ENCODE data around the gene SEC62.
"Not testable (repeated sequence)": the region's sequence is repeated elsewhere in the genome, so short reads cannot be mapped to it uniquely, and the experiment has no call there.

SEC62 gene

DNA sequence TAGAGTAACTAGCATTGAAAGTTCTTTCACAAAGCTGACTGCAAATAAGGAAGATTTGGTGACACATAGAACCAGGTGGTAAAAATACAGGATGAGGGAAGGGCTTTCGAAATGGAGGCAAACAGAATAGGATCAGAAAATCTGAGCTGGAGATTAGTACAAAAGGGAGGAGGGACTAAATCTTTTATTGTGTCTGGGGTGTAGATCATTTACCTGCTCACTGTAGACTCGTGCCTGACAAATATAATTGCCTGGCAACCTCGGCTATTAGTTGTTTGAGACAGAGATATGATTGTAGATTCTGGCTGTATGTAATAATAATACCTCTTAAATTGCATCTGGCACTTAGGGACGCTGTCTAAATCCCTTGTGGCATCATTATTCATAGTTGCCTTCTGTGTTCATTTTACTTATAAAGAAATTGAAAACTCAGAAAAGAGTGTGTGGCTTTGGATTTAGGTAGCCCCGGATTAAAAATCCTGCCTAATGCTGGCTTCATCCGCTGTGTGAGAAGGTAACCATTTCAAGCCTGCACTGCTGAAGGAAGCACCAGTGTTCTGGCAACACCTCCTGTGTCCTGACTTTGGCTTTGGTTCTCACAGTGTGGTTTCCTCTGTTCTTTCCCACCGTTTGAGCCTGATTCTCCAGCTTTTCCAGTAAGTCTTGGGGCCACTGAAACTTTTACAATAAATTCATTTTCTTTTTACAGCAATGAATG, 46.2 kb downstream of the SEC62 start:
- Mint-ChIP-seq H3K27ac (peak overlapping the region in 1 of 3 experiments; percentile 15), H3K4me3 (no peak overlapping the region), H3K36me3 (ENCODE audit: low read depth) (no peaks in the 10 kb centered on the region)

DNA sequence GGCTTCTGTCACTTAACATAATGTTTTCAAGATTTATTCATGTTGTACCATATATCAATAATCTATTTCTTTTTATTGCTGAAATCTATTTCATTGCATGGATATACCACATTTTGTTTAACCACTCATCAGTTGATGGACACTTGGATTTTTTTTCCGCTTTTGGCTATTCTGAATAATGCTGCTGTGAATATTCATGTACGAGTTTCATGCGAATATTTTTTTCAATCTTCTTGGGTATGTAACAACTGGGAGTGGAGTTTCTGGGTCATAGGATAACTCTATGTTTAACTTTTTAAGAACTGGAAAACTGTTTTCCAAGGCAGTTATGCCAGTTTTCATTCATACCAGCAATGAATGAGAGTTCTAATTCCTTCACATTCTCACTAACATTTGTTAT, 49.5 kb downstream of the SEC62 start:
- Mint-ChIP-seq H3K4me1 (no peaks in the 10 kb centered on the region), H3K4me3 (no peak overlapping the region), H3K27me3 (ENCODE audit: low read depth) (peaks cover 1% of the 10 kb centered on the region), H3K36me3 (ENCODE audit: low read depth) (no peaks in the 10 kb centered on the region), H3K27ac (no peak overlapping the region), H3K9me3 (no peaks in the 10 kb centered on the region)
- TF ChIP-seq CTCF (IDR thresholded peaks at IDR 0.05; ENCODE audit: unreplicated experiment in 3 of 3) = no peak

More for the DNA sequence above, 46.2 kb downstream of the SEC62 start:
- H3K9me3 Mint-ChIP-seq = no peaks in the 10 kb centered on the region
- TF ChIP-seq CTCF (IDR thresholded peaks at IDR 0.05; ENCODE audit: unreplicated experiment in 3 of 3) = no peak
- no peaks in the 10 kb centered on the region for H3K4me1 Mint-ChIP-seq
- no peaks in the 10 kb centered on the region for H3K27me3 Mint-ChIP-seq (ENCODE audit: low read depth)

DNA sequence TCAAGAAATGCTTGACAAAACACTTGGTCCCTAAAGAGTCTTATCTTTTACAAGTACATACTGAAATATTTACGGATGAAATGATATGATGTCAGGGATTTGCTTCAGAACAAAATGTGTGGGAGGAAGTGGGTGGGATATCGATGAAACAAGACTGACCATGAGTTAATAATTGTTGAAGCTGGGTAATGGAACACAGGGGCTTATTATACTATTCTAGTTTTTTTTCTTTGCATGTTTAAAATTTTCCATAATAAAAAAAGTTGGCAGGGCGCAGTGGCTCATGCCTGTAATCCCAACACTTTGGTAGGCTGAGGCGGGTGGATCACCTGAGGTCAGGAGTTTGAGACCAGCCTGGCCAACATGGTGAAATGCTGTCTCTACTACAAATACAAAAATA, 52.7 kb downstream of the SEC62 start:
- not testable (repeated sequence) for H3K27me3 Mint-ChIP-seq (ENCODE audit: low read depth)

DNA sequence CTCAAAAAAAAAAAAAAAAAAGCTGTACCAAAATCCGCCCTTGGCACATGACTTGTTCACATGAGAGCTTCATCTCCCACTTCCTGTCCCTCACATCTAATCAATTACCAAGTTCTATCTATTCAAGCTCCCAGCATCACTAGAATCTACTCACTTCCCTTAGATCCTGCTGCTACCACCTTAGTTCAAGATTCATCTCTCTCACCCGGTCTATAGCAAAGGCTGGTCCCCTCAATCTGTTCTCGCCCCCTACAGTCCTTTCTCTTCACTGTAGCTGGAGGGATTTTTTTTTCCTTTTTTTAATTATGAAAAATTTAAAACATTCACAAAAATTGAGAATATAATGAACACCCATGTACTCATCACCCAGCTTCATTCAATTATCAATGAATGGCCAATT, 54.5 kb downstream of the SEC62 start:
- H3K4me3 Mint-ChIP-seq = no peak overlapping the region
- H3K36me3 Mint-ChIP-seq (ENCODE audit: low read depth) = no peaks in the 10 kb centered on the region
- H3K9me3 Mint-ChIP-seq = no peaks in the 10 kb centered on the region
- no peaks in the 10 kb centered on the region for H3K4me1 Mint-ChIP-seq
- no peak for TF ChIP-seq CTCF (IDR thresholded peaks at IDR 0.05; ENCODE audit: unreplicated experiment in 3 of 3)
- peaks cover 3% of the 10 kb centered on the region for H3K27me3 Mint-ChIP-seq (ENCODE audit: low read depth)
- H3K27ac Mint-ChIP-seq = no peak overlapping the region

More for the DNA sequence above, 52.7 kb downstream of the SEC62 start:
- not testable (repeated sequence) for H3K9me3 Mint-ChIP-seq; H3K4me3 Mint-ChIP-seq; H3K4me1 Mint-ChIP-seq; H3K36me3 Mint-ChIP-seq (ENCODE audit: low read depth)
- peak overlapping the region in 1 of 3 experiments; percentile 61 for H3K27ac Mint-ChIP-seq

DNA sequence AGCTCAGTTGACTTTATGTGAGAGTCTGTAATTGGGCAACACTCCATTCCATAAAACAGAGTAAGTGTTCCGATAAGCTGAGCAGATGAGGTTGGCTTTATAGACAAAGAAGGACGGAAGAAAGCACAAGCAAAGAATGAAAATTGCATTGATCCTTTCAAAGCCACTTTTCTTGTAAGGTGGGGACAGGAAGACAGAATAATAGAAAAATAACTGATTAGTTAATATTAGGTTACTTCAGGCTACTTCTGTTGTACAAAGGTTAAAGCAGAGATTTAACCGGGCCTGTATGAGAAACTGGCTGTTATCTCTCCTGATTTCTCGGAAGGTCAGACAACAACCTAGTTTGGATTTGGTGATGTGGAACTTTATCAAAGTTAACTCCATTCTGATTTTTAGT, 55.7 kb downstream of the SEC62 start:
- no peak overlapping the region for H3K27ac Mint-ChIP-seq
- H3K27me3 Mint-ChIP-seq (ENCODE audit: low read depth) = peaks cover 3% of the 10 kb centered on the region
- H3K4me3 Mint-ChIP-seq = no peak overlapping the region
- H3K9me3 Mint-ChIP-seq = no peaks in the 10 kb centered on the region
- H3K36me3 Mint-ChIP-seq (ENCODE audit: low read depth) = no peaks in the 10 kb centered on the region
- TF ChIP-seq CTCF (IDR thresholded peaks at IDR 0.05; ENCODE audit: unreplicated experiment in 3 of 3) = no peak
- no peaks in the 10 kb centered on the region for H3K4me1 Mint-ChIP-seq

- no peak overlapping the region for H3K27ac Mint-ChIP-seq
- H3K4me1 Mint-ChIP-seq = no peaks in the 10 kb centered on the region
- peaks cover 3% of the 10 kb centered on the region for H3K27me3 Mint-ChIP-seq (ENCODE audit: low read depth)
- H3K9me3 Mint-ChIP-seq = no peaks in the 10 kb centered on the region
- no peak overlapping the region for H3K4me3 Mint-ChIP-seq
- no peaks in the 10 kb centered on the region for H3K36me3 Mint-ChIP-seq (ENCODE audit: low read depth)
- no peak for TF ChIP-seq CTCF (IDR thresholded peaks at IDR 0.05; ENCODE audit: unreplicated experiment in 3 of 3)
Measured at GRCh38 chr3:170023165-170023564, 56.6 kb downstream of the SEC62 start.
